Muscle layer of colon (tissue), 2 donors: ENCODE data around the gene POLR1G.
A peak's percentile ranks its signal among the peaks of the same experiment; 100 is the strongest.

ENCODE experiments used
- H3K27ac ChIP-seq: one replicate; pipeline ENCODE4 v1.7.0; 2013; ENCODE audit warnings: low read depth, mild to moderate bottlenecking, low read length, moderate library complexity
- H3K27me3 ChIP-seq, 2 donors: one replicate each; pipeline ENCODE4 v1.7.0; 2013; ENCODE audit warnings: low read length in 2 of 2, mild to moderate bottlenecking in 2 of 2; ENCODE audit not compliant: insufficient read depth in 2 of 2, control insufficient read depth in 1 of 2
- H3K36me3 ChIP-seq: one replicate; pipeline ENCODE4 v1.7.0; 2013; ENCODE audit warnings: mild to moderate bottlenecking, low read length; ENCODE audit not compliant: insufficient read depth
- H3K4me1 ChIP-seq: one replicate; pipeline ENCODE4 v1.7.0; 2013; ENCODE audit warnings: mild to moderate bottlenecking, low read length; ENCODE audit not compliant: insufficient read depth
- H3K4me3 ChIP-seq, 2 donors: one replicate each; pipeline ENCODE4 v1.7.0; 2013; ENCODE audit warnings: low read length in 2 of 2, low read depth in 1 of 2, mild to moderate bottlenecking in 1 of 2, moderate library complexity in 1 of 2
- H3K9ac ChIP-seq: one replicate; pipeline ENCODE4 v1.7.0; 2013; ENCODE audit warnings: low read length
- H3K9me3 ChIP-seq: one replicate; pipeline ENCODE4 v1.7.0; 2013; ENCODE audit warnings: mild to moderate bottlenecking, low read length
- donor health status: abdominal sarcoma.
- donor health status: Adenocarcinoma of cecum.

POLR1G gene

DNA sequence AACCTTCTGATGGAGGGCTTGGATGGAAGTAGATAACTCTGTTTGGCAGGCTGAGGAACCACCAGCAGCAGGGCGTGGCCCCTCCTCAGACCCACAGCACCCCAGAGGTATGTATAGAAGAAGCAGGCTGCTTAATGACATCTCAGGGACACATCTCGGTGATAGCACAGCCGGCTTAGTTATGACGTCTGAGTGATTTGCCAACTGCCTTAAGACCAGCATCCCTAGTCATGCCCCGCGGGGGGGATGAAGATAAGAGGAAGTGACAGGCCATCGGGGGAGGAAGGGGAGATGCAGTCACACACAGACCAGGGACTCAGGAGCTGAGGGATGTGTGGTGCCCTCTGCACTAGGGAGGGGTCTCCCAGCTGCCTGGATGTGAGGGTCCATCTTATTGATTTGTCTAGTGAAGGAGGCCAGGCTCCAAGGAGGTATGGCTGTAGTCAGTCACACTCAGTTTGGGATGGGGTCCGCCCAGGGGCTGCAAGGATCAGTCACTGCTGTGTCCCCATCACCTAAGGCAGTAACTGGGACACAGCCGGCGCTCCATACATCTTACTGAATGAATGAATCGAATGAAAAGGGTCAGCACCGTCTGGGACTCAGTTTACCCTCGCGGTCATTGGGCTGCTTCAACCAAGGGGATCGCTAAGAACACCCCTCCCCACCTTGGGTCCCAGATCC is 36.5 kb downstream of the POLR1G start:
- Histone ChIP-seq H3K4me3 (peak overlapping the region in 1 of 2 donors; percentile 58), H3K27me3 (no peaks in the 10 kb centered on the region), H3K9ac (peak overlapping the region; percentile 44), H3K4me1 (peaks cover 19% of the 10 kb centered on the region), H3K27ac (no peak overlapping the region), H3K36me3 (no peaks in the 10 kb centered on the region), H3K9me3 (no peaks in the 10 kb centered on the region)

- Histone ChIP-seq H3K27ac (peak overlapping the region; percentile 63), H3K4me1 (peaks cover 20% of the 10 kb centered on the region), H3K27me3 (no peaks in the 10 kb centered on the region), H3K4me3 (peak overlapping the region in 1 of 2 donors; percentile 58), H3K36me3 (no peaks in the 10 kb centered on the region), H3K9me3 (no peaks in the 10 kb centered on the region), H3K9ac (peak overlapping the region; percentile 44)
Observed at GRCh38 chr19:45443462-45444317, 37.2 kb downstream of the POLR1G start.

GRCh38 chr19:45444318-45445041 is 38.0 kb downstream of the POLR1G start:
- Histone ChIP-seq H3K9me3 (no peaks in the 10 kb centered on the region), H3K4me3 (peak overlapping the region in 1 of 2 donors; percentile 48), H3K9ac (peak overlapping the region; percentile 55), H3K36me3 (no peaks in the 10 kb centered on the region), H3K27ac (peak overlapping the region; percentile 74), H3K4me1 (peaks cover 25% of the 10 kb centered on the region), H3K27me3 (no peaks in the 10 kb centered on the region)

- no peak overlapping the region for H3K9ac ChIP-seq
- peaks cover 27% of the 10 kb centered on the region for H3K4me1 ChIP-seq
- no peaks in the 10 kb centered on the region for H3K36me3 ChIP-seq
- no peaks in the 10 kb centered on the region for H3K27me3 ChIP-seq
- no peaks in the 10 kb centered on the region for H3K9me3 ChIP-seq
- H3K27ac ChIP-seq: no peak overlapping the region
- H3K4me3 ChIP-seq: no peak overlapping the region
Observed at GRCh38 chr19:45445139-45445538, 38.7 kb downstream of the POLR1G start.

GRCh38 chr19:45446295-45446694 is 39.9 kb downstream of the POLR1G start:
- Histone ChIP-seq H3K36me3 (no peaks in the 10 kb centered on the region), H3K4me3 (no peak overlapping the region), H3K9me3 (no peaks in the 10 kb centered on the region), H3K9ac (no peak overlapping the region), H3K27ac (no peak overlapping the region), H3K27me3 (no peaks in the 10 kb centered on the region), H3K4me1 (peaks cover 26% of the 10 kb centered on the region)

DNA sequence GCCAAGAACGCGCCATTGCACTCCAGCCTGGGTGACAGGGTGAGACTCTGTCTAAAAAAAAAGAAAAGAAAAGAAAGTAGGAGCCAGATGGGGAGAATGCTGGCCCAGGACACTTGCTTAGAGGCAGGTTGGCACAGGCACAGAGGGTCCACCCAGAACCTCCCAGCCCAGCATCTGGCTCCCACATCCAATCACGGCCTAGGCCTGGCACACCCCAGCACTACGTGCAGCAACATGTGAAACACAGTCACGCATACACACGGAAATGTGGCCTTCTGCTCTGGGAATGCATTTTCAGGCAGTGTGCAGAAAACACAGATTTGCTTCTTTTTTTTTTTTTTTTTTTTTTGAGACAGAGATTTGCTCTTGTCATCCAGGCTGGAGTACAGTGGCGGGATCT is 40.5 kb downstream of the POLR1G start:
- H3K9me3 ChIP-seq: no peaks in the 10 kb centered on the region
- H3K27ac ChIP-seq: no peak overlapping the region
- no peak overlapping the region for H3K9ac ChIP-seq
- H3K36me3 ChIP-seq: no peaks in the 10 kb centered on the region
- H3K4me3 ChIP-seq: no peak overlapping the region
- H3K27me3 ChIP-seq: no peaks in the 10 kb centered on the region
- H3K4me1 ChIP-seq: peaks cover 26% of the 10 kb centered on the region

DNA sequence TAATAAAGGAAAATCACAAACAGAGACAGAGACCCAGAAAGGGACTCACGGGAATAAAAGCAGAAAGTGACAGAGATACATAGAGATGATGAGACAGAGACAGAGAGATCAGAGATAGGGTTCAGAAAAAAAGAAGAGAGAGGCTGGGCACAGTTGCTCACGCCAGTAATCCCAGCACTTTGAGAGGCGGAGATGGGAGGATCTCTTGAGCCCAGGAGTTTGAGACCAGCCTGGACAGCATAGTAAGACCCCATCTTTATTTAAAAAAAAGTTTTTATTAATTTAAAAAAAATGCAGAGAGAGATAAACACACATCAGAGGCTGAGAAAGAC is 41.9 kb downstream of the POLR1G start:
- Histone ChIP-seq H3K9me3 (no peaks in the 10 kb centered on the region), H3K9ac (no peak overlapping the region), H3K4me3 (no peak overlapping the region), H3K36me3 (no peaks in the 10 kb centered on the region), H3K27me3 (no peaks in the 10 kb centered on the region), H3K4me1 (peaks cover 19% of the 10 kb centered on the region), H3K27ac (peak overlapping the region; percentile 3)

- H3K36me3 ChIP-seq: no peaks in the 10 kb centered on the region
- H3K27me3 ChIP-seq: no peaks in the 10 kb centered on the region
- no peak overlapping the region for H3K9ac ChIP-seq
- H3K4me3 ChIP-seq: no peak overlapping the region
- H3K9me3 ChIP-seq: no peaks in the 10 kb centered on the region
- peaks cover 19% of the 10 kb centered on the region for H3K4me1 ChIP-seq
- H3K27ac ChIP-seq: peak overlapping the region; percentile 3
Observed at GRCh38 chr19:45448887-45449299, 42.4 kb downstream of the POLR1G start.

GRCh38 chr19:45450012-45450333 is 43.5 kb downstream of the POLR1G start:
- H3K9me3 ChIP-seq: no peaks in the 10 kb centered on the region
- H3K27ac ChIP-seq: no peak overlapping the region
- H3K4me3 ChIP-seq: peak overlapping the region; percentile 47 to 52
- H3K9ac ChIP-seq: peak overlapping the region; percentile 1
- H3K27me3 ChIP-seq: no peaks in the 10 kb centered on the region
- no peaks in the 10 kb centered on the region for H3K36me3 ChIP-seq
- peaks cover 15% of the 10 kb centered on the region for H3K4me1 ChIP-seq

DNA sequence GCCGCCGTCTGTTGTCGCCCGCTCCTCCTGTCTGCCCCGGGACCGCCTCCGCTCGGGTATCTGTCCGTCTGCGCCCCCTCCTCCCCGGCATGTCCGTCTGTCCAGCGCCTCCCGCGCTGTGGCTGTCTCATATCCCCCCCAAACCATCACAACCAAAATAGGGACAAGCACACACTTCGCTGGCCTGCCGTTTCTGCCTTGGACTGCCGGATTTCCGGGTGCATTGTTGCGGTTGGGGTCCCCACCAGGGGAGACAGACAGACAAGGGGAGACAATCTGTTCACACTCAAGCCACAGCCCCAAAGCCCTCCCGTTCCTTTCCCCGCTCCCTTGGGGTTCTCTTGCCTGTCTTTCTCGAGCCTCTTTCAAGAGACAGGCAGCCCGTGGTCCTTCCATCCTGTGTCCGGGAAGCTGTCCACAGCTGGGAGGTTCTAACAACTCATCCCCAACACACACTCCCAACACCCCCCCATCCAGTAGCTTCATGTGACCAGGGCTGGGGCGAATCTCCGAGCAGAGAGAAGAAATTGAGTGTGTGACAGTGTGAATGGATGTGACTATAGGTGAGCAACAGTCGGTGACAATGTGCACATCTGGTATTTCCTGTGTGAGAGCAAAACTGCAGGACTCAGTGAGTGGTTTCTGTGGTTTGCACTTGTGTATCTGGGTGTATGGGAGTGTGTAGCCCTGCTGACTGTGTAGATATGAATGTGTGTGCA is 44.8 kb downstream of the POLR1G start:
- H3K36me3 ChIP-seq: no peaks in the 10 kb centered on the region
- H3K4me1 ChIP-seq: peaks cover 27% of the 10 kb centered on the region
- H3K9ac ChIP-seq: peak overlapping the region; percentile 95
- H3K4me3 ChIP-seq: peak overlapping the region; percentile 55 to 82
- H3K27ac ChIP-seq: peak overlapping the region; percentile 81
- H3K27me3 ChIP-seq: no peaks in the 10 kb centered on the region
- no peaks in the 10 kb centered on the region for H3K9me3 ChIP-seq

DNA sequence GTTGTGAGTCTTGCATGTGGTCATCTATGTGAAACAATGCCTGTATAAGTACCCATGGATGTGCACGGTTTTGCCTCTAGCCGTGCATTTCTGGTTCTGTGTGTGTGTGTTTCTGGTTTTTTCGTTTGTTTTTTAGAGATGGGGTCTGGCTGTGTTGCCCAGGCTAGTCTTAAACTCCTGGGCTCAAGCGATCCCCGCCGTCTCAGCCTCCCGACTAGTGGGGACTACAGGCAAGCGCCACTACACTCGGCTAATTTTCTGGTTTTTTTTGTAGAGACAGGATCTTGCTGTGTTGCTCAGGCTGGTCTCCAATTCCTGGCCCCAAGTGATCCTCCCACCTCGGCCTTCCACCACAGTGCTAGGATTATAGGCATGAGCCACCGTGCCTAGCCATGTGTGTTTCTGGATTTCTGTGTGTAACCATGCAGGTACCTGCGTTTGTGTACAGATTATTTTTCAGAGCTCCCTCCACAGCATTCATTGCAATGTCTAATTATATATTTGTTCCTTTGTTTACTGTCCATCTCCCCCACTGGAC is 45.5 kb downstream of the POLR1G start:
- Histone ChIP-seq H3K9ac (no peak overlapping the region), H3K4me1 (peaks cover 30% of the 10 kb centered on the region), H3K36me3 (no peaks in the 10 kb centered on the region), H3K9me3 (no peaks in the 10 kb centered on the region), H3K27ac (no peak overlapping the region), H3K27me3 (no peaks in the 10 kb centered on the region), H3K4me3 (no peak overlapping the region)
